Esophagus squamous epithelium (tissue), 5 donors: ENCODE data around the gene CBS. TPM values are rescaled to one million over a fixed set of nuclear protein-coding genes. Genes with fewer than 3 reads are reported as not detected.
A peak's percentile ranks its signal among the peaks of the same experiment; 100 is the strongest.
"Not testable (repeated sequence)": the region's sequence is repeated elsewhere in the genome, so short reads cannot be mapped to it uniquely, and the experiment has no call there.

ENCODE experiments used
- DNase-seq: peaks from one replicate; lab custom pipeline; 2025; lab: John Stamatoyannopoulos, UW
- H3K27ac ChIP-seq, 4 donors: fragments of 200-600 bp; sonication (generic); one replicate each; pipeline ENCODE4 v1.5.1; 2016 to 2019; ENCODE audit warnings: mild to moderate bottlenecking in 1 of 4
- H3K27me3 ChIP-seq, 4 donors: fragments of 200-600 bp; sonication (generic); 1 replicate in 3 of 4; 2 replicates in 1 of 4; pipeline versions ENCODE4 v1.5.1 to v1.6.0; 2017 to 2021; ENCODE audit warnings: antibody characterized with exemption in 1 of 4
- H3K36me3 ChIP-seq, 3 donors: fragments of 200-600 bp; sonication (generic); one replicate each; pipeline ENCODE4 v1.5.1; 2016 to 2019
- H3K4me1 ChIP-seq, 3 donors: fragments of 200-600 bp; sonication (generic); one replicate each; pipeline ENCODE4 v1.5.1; 2017 to 2019
- H3K4me3 ChIP-seq, 4 donors: fragments of 200-600 bp; sonication (generic); 1 replicate in 3 of 4; 2 replicates in 1 of 4; pipeline ENCODE4 v1.5.1; 2016 to 2019; ENCODE audit warnings: mild to moderate bottlenecking in 2 of 4, moderate library complexity in 1 of 4
- H3K9me3 ChIP-seq, 3 donors: fragments of 200-600 bp; sonication (generic); one replicate each; pipeline ENCODE4 v1.5.1; 2016 to 2019
- WGBS, 2 donors: methylation state at CpG; one replicate each; pipeline ENCODE4 v1.1.5; 2018; 5-methylcytosine and 5-hydroxymethylcytosine counted together
- intact Hi-C: fragments of 100-400 bp; cut with DNase I; formaldehyde crosslinking; loops from one replicate; pipeline ENCODE4 v1.15.0; 2022
- total RNA-seq, 4 donors: library from RNA; depleted of rRNA; stranded (reverse); fragments of >200 nt; gene quantifications; one replicate each; pipeline ENCODE4 v1.1.0, GENCODE V29; 2016
- donor health status: DM: yes; HTN: yes; CAD: no.

CBS gene
- total RNA-seq, 4 donors from 2014 or later: 1.1 to 15.8 (median 7.1) TPM; not detected in 1

- H3K36me3 ChIP-seq, H3K27ac ChIP-seq, DNase-seq, H3K4me3 ChIP-seq, H3K9me3 ChIP-seq, H3K4me1 ChIP-seq, H3K27me3 ChIP-seq, intact Hi-C loops: not testable (repeated sequence)
- WGBS, 2 donors: no CpG with 5 or more reads among the region's 28 CpGs
Measured at GRCh38 chr21:43062955-43063664, 12.5 kb downstream of the CBS start.

- H3K36me3 ChIP-seq, H3K4me1 ChIP-seq, H3K27ac ChIP-seq, intact Hi-C loops, H3K9me3 ChIP-seq, H3K27me3 ChIP-seq, H3K4me3 ChIP-seq, DNase-seq: not testable (repeated sequence)
- WGBS, 2 donors: no CpG with 5 or more reads among the region's 13 CpGs
Measured at GRCh38 chr21:43053112-43053511, 22.5 kb downstream of the CBS start.

- peak overlapping the region in 1 of 4 donors; percentile 39 for H3K27ac ChIP-seq
- intact Hi-C loops, H3K36me3 ChIP-seq, DNase-seq, H3K4me1 ChIP-seq, H3K27me3 ChIP-seq, H3K4me3 ChIP-seq, H3K9me3 ChIP-seq: not testable (repeated sequence)
- no CpG with 5 or more reads among the region's 21 CpGs for WGBS, 2 donors
Measured at GRCh38 chr21:43045876-43046821, 29.5 kb downstream of the CBS start.

DNA sequence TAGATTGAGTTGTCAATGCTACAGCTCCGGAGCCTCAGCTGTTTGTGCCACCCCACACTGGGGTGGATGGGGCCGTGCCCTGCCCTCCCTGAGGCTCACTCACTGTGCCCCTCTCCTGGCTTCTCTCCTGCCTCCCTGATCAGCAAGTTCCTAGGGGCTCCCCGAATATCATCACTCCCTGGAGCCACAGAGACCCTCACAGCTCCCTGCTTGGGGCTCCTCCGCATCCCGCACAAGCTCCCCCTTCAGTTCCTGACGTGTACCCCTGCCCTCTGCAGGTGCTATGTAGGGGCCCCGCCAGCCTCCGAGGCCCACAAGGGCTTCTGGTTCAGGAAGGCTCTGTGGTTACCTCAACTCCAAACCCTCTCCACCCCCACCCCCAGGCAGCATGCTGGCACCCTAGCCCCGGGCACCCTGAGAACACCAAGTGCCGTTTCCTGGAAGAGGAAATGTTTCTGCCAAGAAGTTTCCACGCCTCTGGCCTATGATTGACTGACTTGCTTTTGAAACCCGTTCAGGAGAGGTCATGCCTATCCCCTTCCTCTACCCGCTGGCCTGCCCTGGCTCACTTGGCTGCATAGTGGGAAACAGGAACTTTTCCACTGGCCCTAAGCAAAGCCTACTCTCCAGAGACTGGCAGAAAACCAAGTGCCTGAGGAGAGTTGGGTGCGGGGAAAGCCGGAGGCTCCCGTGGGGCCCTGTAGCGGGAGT, 30.3 kb downstream of the CBS start:
- not testable (repeated sequence) for DNase-seq

DNA sequence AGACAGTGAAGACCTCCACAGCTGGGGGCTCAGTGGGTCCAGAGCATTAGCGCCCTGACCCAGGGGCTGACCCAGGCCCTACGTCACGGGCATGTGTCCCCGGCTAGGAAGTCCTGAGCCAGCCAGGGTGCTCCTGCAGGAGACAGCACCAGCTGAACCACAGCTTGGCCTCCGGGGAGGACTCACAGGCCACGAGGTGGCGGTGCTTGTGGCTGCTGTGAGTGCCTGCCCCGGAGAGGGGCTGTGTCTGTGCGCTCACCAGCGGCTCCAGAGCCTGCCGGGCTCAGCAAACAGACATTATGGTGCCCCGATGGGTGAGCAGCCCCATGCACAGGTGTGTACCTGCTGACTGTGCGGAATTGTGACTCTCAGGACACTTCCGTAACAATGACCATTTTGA, 31.1 kb downstream of the CBS start:
- WGBS, 2 donors: no CpG with 5 or more reads among the region's 14 CpGs
- intact Hi-C loops: not testable (repeated sequence)

More for the DNA sequence above, 30.3 kb downstream of the CBS start:
- H3K27ac ChIP-seq, H3K36me3 ChIP-seq, H3K9me3 ChIP-seq, H3K4me3 ChIP-seq, H3K4me1 ChIP-seq, H3K27me3 ChIP-seq, intact Hi-C loops: not testable (repeated sequence)
- 40% methylated on average over 2 of the region's 17 CpGs; no CpG with 5 or more reads in 1 of the 2 donors for WGBS, 2 donors

DNA sequence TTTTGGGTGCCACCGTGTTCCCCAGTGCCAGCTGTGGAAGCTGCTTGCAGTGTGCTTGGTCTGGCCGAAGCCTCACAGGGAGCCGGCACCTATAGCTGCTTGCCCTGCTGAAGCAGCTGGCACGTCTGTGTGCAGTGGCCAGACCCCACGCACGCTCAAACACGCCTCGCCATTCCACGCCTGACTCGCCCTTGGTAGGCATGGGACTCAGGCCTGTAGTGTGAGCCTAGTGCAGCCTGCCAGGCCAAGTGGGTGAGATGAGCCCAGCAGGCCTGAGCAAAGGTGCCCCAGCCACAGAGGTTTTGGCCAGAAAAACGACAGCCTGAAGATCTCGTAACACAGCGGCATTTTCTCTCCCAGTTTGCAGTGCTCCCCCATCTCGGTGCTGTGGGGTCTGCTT, 32.3 kb downstream of the CBS start:
- H3K36me3 ChIP-seq, H3K27me3 ChIP-seq, H3K4me3 ChIP-seq, intact Hi-C loops, H3K27ac ChIP-seq, H3K4me1 ChIP-seq, DNase-seq, H3K9me3 ChIP-seq: not testable (repeated sequence)
- 93 to 100% methylated on average over 1 to 3 of the region's 14 CpGs for WGBS, 2 donors

More for the DNA sequence above, 31.1 kb downstream of the CBS start:
- H3K27ac ChIP-seq, H3K4me3 ChIP-seq, H3K4me1 ChIP-seq, DNase-seq, H3K9me3 ChIP-seq, H3K36me3 ChIP-seq, H3K27me3 ChIP-seq: not testable (repeated sequence)

GRCh38 chr21:43042169-43042568, 33.5 kb downstream of the CBS start:
- H3K4me1 ChIP-seq, H3K27me3 ChIP-seq, H3K9me3 ChIP-seq, H3K27ac ChIP-seq, DNase-seq, intact Hi-C loops, H3K4me3 ChIP-seq, H3K36me3 ChIP-seq: not testable (repeated sequence)
- WGBS, 2 donors: no CpG with 5 or more reads among the region's 5 CpGs

GRCh38 chr21:43038659-43039044, 37.0 kb downstream of the CBS start:
- H3K27me3 ChIP-seq, H3K27ac ChIP-seq, DNase-seq, H3K4me3 ChIP-seq, H3K4me1 ChIP-seq, intact Hi-C loops, H3K9me3 ChIP-seq: not testable (repeated sequence)
- H3K36me3 ChIP-seq: peaks cover 0 to 13% (median 0%) of the 10 kb centered on the region in 3 donors
- WGBS, 2 donors: no CpG with 5 or more reads among the region's 10 CpGs

DNA sequence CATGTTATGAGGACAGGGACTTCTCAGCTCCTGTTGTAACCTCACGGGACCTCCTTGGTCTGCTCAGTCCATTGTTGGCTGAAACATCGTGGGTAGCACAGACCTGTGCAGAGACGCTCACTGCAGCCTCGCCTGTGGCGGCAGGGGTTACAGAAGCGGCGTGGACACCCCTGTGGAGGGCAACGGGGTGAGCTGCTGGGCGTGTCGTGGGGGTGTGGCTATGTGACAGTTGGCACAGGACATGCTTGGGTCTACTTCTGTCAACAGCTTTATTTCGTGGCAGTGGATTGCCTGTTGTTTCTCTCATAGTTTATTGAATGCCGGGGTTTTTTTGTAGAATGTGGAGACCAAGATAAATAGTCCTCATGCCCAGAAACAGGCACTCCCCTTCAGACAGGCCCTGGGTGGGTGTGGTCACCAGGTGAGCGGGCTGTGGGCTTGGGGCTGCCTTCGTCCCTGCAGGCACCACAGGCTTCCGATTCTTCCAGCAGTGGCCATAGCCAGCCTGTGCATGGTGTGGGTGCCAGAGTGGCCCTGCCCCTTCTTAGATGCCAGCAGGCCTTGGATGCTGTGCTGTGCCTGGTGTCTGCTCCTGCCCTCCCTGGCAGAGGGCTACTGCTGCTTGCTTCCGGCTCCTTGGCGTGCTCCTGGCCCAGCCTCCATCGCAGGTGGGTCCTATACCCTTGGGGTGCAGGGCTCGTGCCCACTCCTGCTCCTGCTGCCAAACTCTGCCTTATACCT, 37.5 kb downstream of the CBS start:
- H3K27ac ChIP-seq, DNase-seq, intact Hi-C loops, H3K9me3 ChIP-seq, H3K4me1 ChIP-seq, H3K4me3 ChIP-seq, H3K27me3 ChIP-seq: not testable (repeated sequence)
- peaks cover 0 to 15% (median 0%) of the 10 kb centered on the region in 3 donors for H3K36me3 ChIP-seq
- no CpG with 5 or more reads among the region's 19 CpGs for WGBS, 2 donors

GRCh38 chr21:43036889-43037288, 38.7 kb downstream of the CBS start:
- H3K27me3 ChIP-seq, DNase-seq, H3K27ac ChIP-seq, H3K4me3 ChIP-seq, H3K9me3 ChIP-seq, H3K4me1 ChIP-seq, intact Hi-C loops: not testable (repeated sequence)
- WGBS, 2 donors: no CpG with 5 or more reads among the region's 17 CpGs
- peaks cover 0 to 27% (median 0%) of the 10 kb centered on the region in 3 donors for H3K36me3 ChIP-seq
